ENCODE results near the gene SLC6A8. TPM values are rescaled to one million over a fixed set of nuclear protein-coding genes. Genes with fewer than 3 reads are reported as not detected.

SLC6A8 gene
- total and polyA plus RNA-seq, 3 experiments from 2014 or later, result 0.12 to 1.2 (median 1.0) TPM

GRCh38 chrX:153646620-153647373 is 40.9 kb upstream of the SLC6A8 start, which contains the start of gene DUSP9:
TSS of gene DUSP9 (plus strand) at chrX:153647203. CDS start at chrX:153647954, 751 bp downstream.
- Histone ChIP-seq H3K36me3 (ENCODE audit: insufficient read depth, low read length) (no peaks in the 10 kb centered on the region), H3K27me3 (ENCODE audit: insufficient read depth, low read length, poor library complexity, severe bottlenecking) (no peaks in the 10 kb centered on the region), H3K27ac (ENCODE audit: low read depth, low read length) (no peak within 1 kb of the TSS), H3K9me3 (ENCODE audit: low read length) (no peaks in the 10 kb centered on the region), H3K4me3 (ENCODE audit: low read length) (no peak within 1 kb of the TSS), H3K4me1 (ENCODE audit: insufficient read depth, low read length) (no peaks in the 10 kb centered on the region)
- Mint-ChIP-seq H3K4me3 (peak within 1 kb of the TSS in 5 of 7 donors; percentile 23 to 72 (median 34)), H3K36me3 (no peaks in the 10 kb centered on the region), H3K4me1 (peaks cover 0 to 6% (median 5%) of the 10 kb centered on the region in 3 donors), H3K27ac (no peak within 1 kb of the TSS), H3K27me3 (peaks cover 14 to 19% of the 10 kb centered on the region in 2 donors), H3K9me3 (no peaks in the 10 kb centered on the region)
- POLR2A ChIA-PET, result no interaction called here
- no peak for DNase-seq
- CTCF ChIA-PET, result interaction anchor here (0.6 to 2.0 kb wide), 4 partner anchors 11 to 37 kb away, joined by 3 to 5 read pairs (median 4); no protein-coding TSS in a partner anchor

- no peaks in the 10 kb centered on the region for H3K4me1 ChIP-seq (ENCODE audit: insufficient read depth, low read length)
- no peak overlapping the region for H3K4me3 ChIP-seq (ENCODE audit: low read length)
- no peak overlapping the region for H3K27ac Mint-ChIP-seq
- no peaks in the 10 kb centered on the region for H3K9me3 Mint-ChIP-seq
- H3K36me3 ChIP-seq (ENCODE audit: insufficient read depth, low read length), result no peaks in the 10 kb centered on the region
- ChIA-PET POLR2A (no interaction called here), CTCF (interaction anchor here (0.9 to 2.4 kb wide), 4 partner anchors 11 to 108 kb away, joined by 3 to 9 read pairs (median 4); no protein-coding TSS in a partner anchor)
- H3K27me3 ChIP-seq (ENCODE audit: insufficient read depth, low read length, poor library complexity, severe bottlenecking), result no peaks in the 10 kb centered on the region
- H3K4me1 Mint-ChIP-seq, result peaks cover 0 to 4% (median 4%) of the 10 kb centered on the region in 3 donors
- no peaks in the 10 kb centered on the region for H3K9me3 ChIP-seq (ENCODE audit: low read length)
- no peaks in the 10 kb centered on the region for H3K36me3 Mint-ChIP-seq
- H3K27ac ChIP-seq (ENCODE audit: low read depth, low read length), result no peak overlapping the region
- DNase-seq, result no peak
- peaks cover 15 to 18% of the 10 kb centered on the region in 2 donors for H3K27me3 Mint-ChIP-seq
- peak overlapping the region in 4 of 7 donors; percentile 8 to 34 (median 24) for H3K4me3 Mint-ChIP-seq
Observed at GRCh38 chrX:153647461-153648357, 40.0 kb upstream of the SLC6A8 start.

- H3K9me3 ChIP-seq (ENCODE audit: low read length), result no peaks in the 10 kb centered on the region
- H3K4me3 Mint-ChIP-seq, result no peak overlapping the region
- H3K27me3 Mint-ChIP-seq, result peaks cover 14 to 15% of the 10 kb centered on the region in 2 donors
- ChIA-PET CTCF (interaction anchor here (0.6 to 2.4 kb wide), 6 partner anchors 10 to 109 kb away, joined by 3 to 9 read pairs (median 3); no protein-coding TSS in a partner anchor), POLR2A (no interaction called here)
- no peak for DNase-seq
- H3K4me1 Mint-ChIP-seq, result no peaks in the 10 kb centered on the region
- H3K27me3 ChIP-seq (ENCODE audit: insufficient read depth, low read length, poor library complexity, severe bottlenecking), result no peaks in the 10 kb centered on the region
- no peaks in the 10 kb centered on the region for H3K9me3 Mint-ChIP-seq
- no peak overlapping the region for H3K27ac Mint-ChIP-seq
- no peaks in the 10 kb centered on the region for H3K36me3 Mint-ChIP-seq
- no peak overlapping the region for H3K27ac ChIP-seq (ENCODE audit: low read depth, low read length)
- H3K4me3 ChIP-seq (ENCODE audit: low read length), result no peak overlapping the region
- no peaks in the 10 kb centered on the region for H3K36me3 ChIP-seq (ENCODE audit: insufficient read depth, low read length)
- H3K4me1 ChIP-seq (ENCODE audit: insufficient read depth, low read length), result no peaks in the 10 kb centered on the region
Observed at GRCh38 chrX:153648358-153649177, 39.2 kb upstream of the SLC6A8 start.

- H3K27me3 ChIP-seq (ENCODE audit: insufficient read depth, low read length, poor library complexity, severe bottlenecking), result no peaks in the 10 kb centered on the region
- CTCF ChIA-PET, result interaction anchor here (0.8 to 2.4 kb wide), 4 partner anchors 12 to 110 kb away, joined by 3 to 9 read pairs (median 4); no protein-coding TSS in a partner anchor
- H3K36me3 ChIP-seq (ENCODE audit: insufficient read depth, low read length), result no peaks in the 10 kb centered on the region
- H3K27ac ChIP-seq (ENCODE audit: low read depth, low read length), result no peak overlapping the region
- no peak overlapping the region for H3K4me3 ChIP-seq (ENCODE audit: low read length)
- H3K9me3 Mint-ChIP-seq, result peaks cover 0 to 2% (median 0%) of the 10 kb centered on the region in 5 donors
- H3K9me3 ChIP-seq (ENCODE audit: low read length), result no peaks in the 10 kb centered on the region
- no peak overlapping the region for H3K27ac Mint-ChIP-seq
- H3K4me1 Mint-ChIP-seq, result no peaks in the 10 kb centered on the region
- H3K36me3 Mint-ChIP-seq, result no peaks in the 10 kb centered on the region
- POLR2A ChIA-PET, result no interaction called here
- H3K4me1 ChIP-seq (ENCODE audit: insufficient read depth, low read length), result no peaks in the 10 kb centered on the region
- no peak overlapping the region for H3K4me3 Mint-ChIP-seq
- peaks cover 14% of the 10 kb centered on the region in 2 donors for H3K27me3 Mint-ChIP-seq
- DNase-seq, result peak in 2 of 5 donors; percentile 31 to 34
Observed at GRCh38 chrX:153649178-153649914, 38.4 kb upstream of the SLC6A8 start.

- POLR2A ChIA-PET, result no interaction called here
- no peaks in the 10 kb centered on the region for H3K36me3 Mint-ChIP-seq
Observed at GRCh38 chrX:153649915-153650782, 37.6 kb upstream of the SLC6A8 start.

GRCh38 chrX:153650959-153651358 is 36.8 kb upstream of the SLC6A8 start:
- Mint-ChIP-seq H3K4me3 (no peak overlapping the region), H3K9me3 (peaks cover 0 to 2% (median 0%) of the 10 kb centered on the region in 5 donors), H3K4me1 (no peaks in the 10 kb centered on the region), H3K27me3 (peaks cover 2 to 8% of the 10 kb centered on the region in 2 donors), H3K36me3 (no peaks in the 10 kb centered on the region), H3K27ac (no peak overlapping the region)
- no peak for DNase-seq
- H3K36me3 ChIP-seq (ENCODE audit: insufficient read depth, low read length), result no peaks in the 10 kb centered on the region
- CTCF ChIA-PET, result interaction anchor here (1.1 kb wide), 1 partner anchor 111 kb away, joined by 3 read pairs; no protein-coding TSS in a partner anchor
- H3K9me3 ChIP-seq (ENCODE audit: low read length), result no peaks in the 10 kb centered on the region
- POLR2A ChIA-PET, result no interaction called here
- no peaks in the 10 kb centered on the region for H3K4me1 ChIP-seq (ENCODE audit: insufficient read depth, low read length)
- no peak overlapping the region for H3K4me3 ChIP-seq (ENCODE audit: low read length)
- H3K27me3 ChIP-seq (ENCODE audit: insufficient read depth, low read length, poor library complexity, severe bottlenecking), result no peaks in the 10 kb centered on the region
- H3K27ac ChIP-seq (ENCODE audit: low read depth, low read length), result no peak overlapping the region

More at GRCh38 chrX:153649915-153650782, 37.6 kb upstream of the SLC6A8 start:
- Mint-ChIP-seq H3K4me1 (no peaks in the 10 kb centered on the region), H3K9me3 (peaks cover 0 to 2% (median 0%) of the 10 kb centered on the region in 5 donors), H3K27me3 (peaks cover 8 to 13% of the 10 kb centered on the region in 2 donors), H3K27ac (no peak overlapping the region), H3K4me3 (peak overlapping the region in 1 of 7 donors; percentile 48)
- Histone ChIP-seq H3K4me1 (ENCODE audit: insufficient read depth, low read length) (no peaks in the 10 kb centered on the region), H3K27ac (ENCODE audit: low read depth, low read length) (no peak overlapping the region), H3K27me3 (ENCODE audit: insufficient read depth, low read length, poor library complexity, severe bottlenecking) (no peaks in the 10 kb centered on the region), H3K36me3 (ENCODE audit: insufficient read depth, low read length) (no peaks in the 10 kb centered on the region), H3K4me3 (ENCODE audit: low read length) (no peak overlapping the region), H3K9me3 (ENCODE audit: low read length) (no peaks in the 10 kb centered on the region)
- CTCF ChIA-PET, result interaction anchor here (0.8 to 1.1 kb wide), 4 partner anchors 12 to 111 kb away, joined by 3 to 6 read pairs (median 4); no protein-coding TSS in a partner anchor
- DNase-seq, result no peak

Measured in CD8-positive, alpha-beta memory T cell (primary cell).